Measurements from ENCODE around the gene OR51M1. TPM values are rescaled to one million over a fixed set of nuclear protein-coding genes. Genes with fewer than 3 reads are reported as not detected.

Gene OR51M1
- total RNA-seq, 1 experiment from 2014 or later: not detected

DNA sequence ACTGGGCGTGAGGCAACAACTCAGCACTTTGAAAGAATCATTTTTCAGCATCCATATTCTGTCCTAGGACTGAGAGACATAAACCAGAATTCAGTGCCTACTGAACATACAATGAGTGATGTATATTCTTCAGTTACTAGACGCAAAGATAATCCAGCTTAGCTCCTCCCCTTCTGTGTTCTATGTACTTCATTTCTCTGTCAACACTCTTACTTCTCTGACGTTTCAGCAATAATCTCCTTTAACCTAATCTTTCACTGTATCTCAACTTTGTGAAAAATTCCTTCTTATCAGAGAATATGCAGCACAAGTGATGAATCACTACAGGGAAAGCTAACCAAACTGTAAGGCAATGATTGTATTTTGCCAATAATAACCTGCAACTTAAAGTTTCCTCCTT, 37.8 kb upstream of the OR51M1 start:
- no peak for DNase-seq (ENCODE audit: low read depth, low spot score)
- peaks cover 17 to 80% of the 10 kb centered on the region in 2 experiments; a peak in 3 of 4 replicates for H3K36me3 ChIP-seq (ENCODE audit: control insufficient read depth in 1 of 2, insufficient read depth in 2 of 2, low read length in 2 of 2)
- CTCF ChIA-PET: no interaction called here
- intact Hi-C loops (cut with micrococcal nuclease): no loop called here
- H3K27ac ChIP-seq (ENCODE audit: low read depth, low read length): no peak overlapping the region
- no peak for ATAC-seq
- no peaks in the 10 kb centered on the region for H3K4me1 ChIP-seq (ENCODE audit: control insufficient read depth in 1 of 2, insufficient read depth in 2 of 2, low read length in 2 of 2)
- TF ChIP-seq EZH2 (IDR thresholded peaks at IDR 0.05) (no peak), CEBPB (IDR thresholded peaks at IDR 0.05; ENCODE audit: low read depth) (no peak), REST (IDR thresholded peaks at IDR 0.05; ENCODE audit: low read depth) (no peak), POLR2A (IDR thresholded peaks at IDR 0.05; ENCODE audit: borderline replicate concordance, extremely low read depth, insufficient read depth, insufficient read length) (no peak), TCF7L2 (IDR thresholded peaks at IDR 0.05; ENCODE audit: borderline replicate concordance, extremely low read depth, insufficient read depth, insufficient read length) (no peak), SRF (IDR thresholded peaks at IDR 0.05; ENCODE audit: low read depth) (no peak)
- TF ChIP-seq, protein P1, sequence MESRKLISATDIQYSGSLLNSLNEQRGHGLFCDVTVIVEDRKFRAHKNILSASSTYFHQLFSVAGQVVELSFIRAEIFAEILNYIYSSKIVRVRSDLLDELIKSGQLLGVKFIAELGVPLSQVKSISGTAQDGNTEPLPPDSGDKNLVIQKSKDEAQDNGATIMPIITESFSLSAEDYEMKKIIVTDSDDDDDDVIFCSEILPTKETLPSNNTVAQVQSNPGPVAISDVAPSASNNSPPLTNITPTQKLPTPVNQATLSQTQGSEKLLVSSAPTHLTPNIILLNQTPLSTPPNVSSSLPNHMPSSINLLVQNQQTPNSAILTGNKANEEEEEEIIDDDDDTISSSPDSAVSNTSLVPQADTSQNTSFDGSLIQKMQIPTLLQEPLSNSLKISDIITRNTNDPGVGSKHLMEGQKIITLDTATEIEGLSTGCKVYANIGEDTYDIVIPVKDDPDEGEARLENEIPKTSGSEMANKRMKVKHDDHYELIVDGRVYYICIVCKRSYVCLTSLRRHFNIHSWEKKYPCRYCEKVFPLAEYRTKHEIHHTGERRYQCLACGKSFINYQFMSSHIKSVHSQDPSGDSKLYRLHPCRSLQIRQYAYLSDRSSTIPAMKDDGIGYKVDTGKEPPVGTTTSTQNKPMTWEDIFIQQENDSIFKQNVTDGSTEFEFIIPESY (IDR thresholded peaks at IDR 0.05; ENCODE audit: extremely low read depth, insufficient replicate concordance, low read length): no peak
- H3K9me3 ChIP-seq (ENCODE audit: control insufficient read depth in 1 of 2, insufficient read depth in 1 of 2, low read depth in 1 of 2, low read length in 2 of 2): no peaks in the 10 kb centered on the region
- H3K4me3 ChIP-seq (replicated peaks in 1 of 2; ENCODE audit: low read depth in 1 of 2, low read length in 2 of 2): no peak overlapping the region
- RAD21 ChIA-PET (ENCODE audit: low non-redundant PET in 1 of 2, low total read pairs in 2 of 2, uncharacterized antibody in 2 of 2, unreplicated experiment in 2 of 2): no interaction called here
- peaks cover 97% of the 10 kb centered on the region for H3K79me2 ChIP-seq (ENCODE audit: insufficient read depth, low read length)
- no peaks in the 10 kb centered on the region for H3K27me3 ChIP-seq (ENCODE audit: insufficient read depth, low read length)
- no peak overlapping the region for H2AFZ ChIP-seq (ENCODE audit: low read depth, low read length, poor library complexity, severe bottlenecking)
- no peaks in the 10 kb centered on the region for H3K9me2 ChIP-seq (ENCODE audit: insufficient read depth)
- POLR2A ChIA-PET: no interaction called here
- H4K20me1 ChIP-seq (ENCODE audit: insufficient read depth): peaks cover 34% of the 10 kb centered on the region; the same call in 1 of the 2 replicates
- no peak overlapping the region for H3K9ac ChIP-seq (ENCODE audit: low read length)
- no peak overlapping the region for H3K4me2 ChIP-seq (ENCODE audit: low read length)
- no TSS peak for BruUV-seq (replicated peaks)

Data from HCT116 (cell line).